Epithelial cell of esophagus (primary cell): Measurements from ENCODE around the gene EDNRA.

Source experiments
- DNase-seq: peaks from one replicate; pipeline ENCODE4 v3.0.0; 2010; ENCODE audit warnings: low read depth
- H3K4me3 ChIP-seq: 2 replicates; pipeline ENCODE4 v1.5.1; 2011; ENCODE audit warnings: mild to moderate bottlenecking, low read length, control low read depth
- TF ChIP-seq, protein P1 (sequence below): IDR thresholded peaks from 2 replicates; pipeline ENCODE4 v1.5.1; 2011; ENCODE audit warnings: low read depth, mild to moderate bottlenecking, low read length, control low read depth, inconsistent platforms; ENCODE audit not compliant: insufficient read depth; ENCODE audit errors: missing control alignments

EDNRA gene

DNA sequence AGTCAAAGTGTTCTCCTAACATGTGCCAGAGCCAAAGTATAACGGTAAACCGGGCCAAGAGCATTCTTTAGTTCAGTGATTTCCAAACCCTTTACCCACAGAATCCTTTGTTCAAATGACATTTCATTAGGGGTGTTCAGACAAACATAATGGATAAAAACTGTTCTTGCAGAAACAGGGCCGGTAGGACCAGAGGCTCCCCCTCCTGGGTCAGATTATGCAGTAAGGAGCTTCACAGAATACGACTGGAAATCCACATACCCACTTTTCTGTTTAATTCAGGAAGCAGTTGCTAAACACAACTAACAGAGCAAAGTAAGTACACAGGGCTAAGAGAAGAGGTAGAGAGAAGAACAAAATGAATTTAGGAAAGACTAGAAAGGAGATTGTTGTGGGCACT lies 89.7 kb downstream of the EDNRA start:
- DNase-seq, result no peak

DNA sequence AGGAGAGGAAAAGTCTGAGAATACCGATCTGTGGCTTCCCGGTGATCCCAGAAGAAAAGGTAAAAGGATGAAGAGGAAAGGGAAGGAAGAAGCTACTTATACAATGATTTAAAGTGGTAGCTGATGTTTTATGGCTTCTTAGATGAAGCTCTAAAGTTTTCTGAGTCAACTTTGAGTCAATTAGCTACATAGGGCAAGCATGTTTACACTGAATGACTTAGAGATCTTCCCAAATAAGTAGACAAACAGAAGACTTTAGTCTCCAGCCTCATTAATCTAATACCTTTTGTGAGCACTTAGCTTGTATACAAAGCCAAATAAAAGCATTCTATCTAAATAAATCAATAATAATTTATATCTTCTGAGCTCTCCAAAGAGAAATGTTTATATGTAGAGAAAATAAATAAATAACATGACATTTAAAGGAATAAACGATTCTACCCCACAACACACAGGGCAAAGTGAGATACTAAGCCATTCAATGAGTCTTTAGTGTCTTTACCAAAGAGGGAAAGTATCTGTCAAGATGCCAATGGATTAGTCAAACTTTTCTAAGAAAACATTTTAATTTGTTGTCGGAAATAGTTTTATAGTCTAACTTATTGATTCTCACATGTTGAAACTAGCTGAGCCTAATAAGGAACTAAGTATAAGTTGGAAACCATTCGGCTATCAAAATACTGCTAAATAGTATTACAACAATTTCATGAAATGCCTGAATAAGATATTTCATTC lies 90.3 kb downstream of the EDNRA start:
- TF ChIP-seq, protein P1, sequence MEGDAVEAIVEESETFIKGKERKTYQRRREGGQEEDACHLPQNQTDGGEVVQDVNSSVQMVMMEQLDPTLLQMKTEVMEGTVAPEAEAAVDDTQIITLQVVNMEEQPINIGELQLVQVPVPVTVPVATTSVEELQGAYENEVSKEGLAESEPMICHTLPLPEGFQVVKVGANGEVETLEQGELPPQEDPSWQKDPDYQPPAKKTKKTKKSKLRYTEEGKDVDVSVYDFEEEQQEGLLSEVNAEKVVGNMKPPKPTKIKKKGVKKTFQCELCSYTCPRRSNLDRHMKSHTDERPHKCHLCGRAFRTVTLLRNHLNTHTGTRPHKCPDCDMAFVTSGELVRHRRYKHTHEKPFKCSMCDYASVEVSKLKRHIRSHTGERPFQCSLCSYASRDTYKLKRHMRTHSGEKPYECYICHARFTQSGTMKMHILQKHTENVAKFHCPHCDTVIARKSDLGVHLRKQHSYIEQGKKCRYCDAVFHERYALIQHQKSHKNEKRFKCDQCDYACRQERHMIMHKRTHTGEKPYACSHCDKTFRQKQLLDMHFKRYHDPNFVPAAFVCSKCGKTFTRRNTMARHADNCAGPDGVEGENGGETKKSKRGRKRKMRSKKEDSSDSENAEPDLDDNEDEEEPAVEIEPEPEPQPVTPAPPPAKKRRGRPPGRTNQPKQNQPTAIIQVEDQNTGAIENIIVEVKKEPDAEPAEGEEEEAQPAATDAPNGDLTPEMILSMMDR, result no peak
- H3K4me3 ChIP-seq, result no peak overlapping the region
- DNase-seq, result no peak

More for the DNA sequence above, 89.7 kb downstream of the EDNRA start:
- TF ChIP-seq, protein P1, result no peak
- no peak overlapping the region for H3K4me3 ChIP-seq

DNA sequence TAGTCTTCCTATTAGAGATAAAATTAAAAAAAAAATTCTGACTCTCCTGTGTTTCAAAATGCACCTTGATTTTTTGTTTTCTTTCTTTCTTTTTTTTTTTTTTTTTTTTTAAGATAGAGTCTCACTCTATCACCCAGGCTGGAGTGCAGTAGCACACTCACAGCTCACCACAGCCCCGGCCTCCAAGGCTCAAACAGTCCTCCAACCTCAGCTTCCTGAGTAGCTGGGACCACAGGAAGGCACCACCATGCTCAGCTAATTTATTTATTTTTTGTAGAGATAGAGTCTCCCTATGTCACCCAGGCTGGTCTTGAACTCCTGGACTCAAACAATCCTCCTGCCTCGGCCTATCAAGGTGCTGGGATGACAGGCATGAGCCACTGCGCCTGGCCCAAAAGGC lies 95.2 kb downstream of the EDNRA start:
- TF ChIP-seq, protein P1, result no peak
- DNase-seq, result no peak
- H3K4me3 ChIP-seq, result no peak overlapping the region

DNA sequence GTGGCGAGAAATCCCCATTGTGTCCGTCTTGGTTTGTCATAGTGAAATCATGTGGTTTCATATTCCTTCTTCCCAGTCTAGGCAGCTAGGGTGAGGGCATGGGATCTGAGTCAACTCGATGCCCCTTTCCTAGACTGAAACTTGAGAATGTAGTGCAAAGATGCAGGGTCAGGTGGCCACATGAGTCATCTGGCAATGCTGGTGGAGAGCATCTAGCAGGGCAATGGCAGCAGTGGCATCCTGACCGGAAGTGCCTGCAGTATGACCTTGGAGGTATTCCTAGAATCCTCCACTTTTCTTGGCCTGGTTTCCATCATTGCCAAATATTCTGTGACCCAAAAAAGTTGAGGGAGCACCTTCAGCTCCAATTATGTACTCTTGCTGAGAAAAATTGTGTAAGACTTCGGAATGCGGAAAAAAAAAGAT lies 97.2 kb downstream of the EDNRA start:
- H3K4me3 ChIP-seq, result no peak overlapping the region
- TF ChIP-seq, protein P1, result no peak
- peak; percentile 96 for DNase-seq

DNA sequence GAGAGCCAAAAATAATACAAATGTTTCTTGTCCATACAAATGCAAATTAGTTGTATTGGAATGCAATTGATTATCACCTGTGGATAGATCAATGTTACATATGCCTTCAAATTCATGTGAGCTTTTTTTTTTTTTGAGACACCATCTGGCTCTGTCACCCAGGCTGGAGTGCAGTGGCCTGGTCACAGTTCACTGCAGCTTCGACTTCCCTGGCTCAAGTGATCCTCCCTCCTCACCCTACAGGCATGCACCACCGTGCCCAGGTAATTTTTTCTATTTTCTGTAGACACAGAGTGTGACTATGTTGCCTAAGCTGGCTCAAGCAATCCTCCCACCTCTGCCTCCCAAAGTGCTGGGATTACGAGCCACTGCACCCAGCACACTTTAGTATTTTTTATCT lies 97.7 kb downstream of the EDNRA start:
- no peak for DNase-seq
- H3K4me3 ChIP-seq, result no peak overlapping the region
- TF ChIP-seq, protein P1, result no peak

DNA sequence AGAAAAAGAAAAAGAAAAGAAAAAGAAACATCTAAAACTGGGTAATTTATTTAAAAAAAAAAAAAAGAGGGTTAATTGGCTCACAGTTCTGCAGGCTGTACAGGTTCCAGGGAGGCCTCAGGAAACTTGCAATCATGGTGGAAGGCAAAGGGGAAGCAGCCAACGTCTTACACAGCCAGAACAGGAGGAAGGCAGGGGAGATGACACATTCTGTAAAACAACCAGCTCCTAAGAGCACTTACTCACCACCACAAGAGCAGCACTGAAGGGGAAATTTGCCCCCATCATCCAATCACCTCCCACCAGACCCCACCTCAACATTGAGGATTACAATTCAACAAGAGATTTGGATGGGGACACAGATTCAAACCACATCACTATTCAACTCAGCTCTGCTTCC lies 99.5 kb downstream of the EDNRA start:
- peak; percentile 70 for DNase-seq
- no peak overlapping the region for H3K4me3 ChIP-seq
- TF ChIP-seq, protein P1, result no peak
